ENCODE data around the gene HSD17B2.

DNA sequence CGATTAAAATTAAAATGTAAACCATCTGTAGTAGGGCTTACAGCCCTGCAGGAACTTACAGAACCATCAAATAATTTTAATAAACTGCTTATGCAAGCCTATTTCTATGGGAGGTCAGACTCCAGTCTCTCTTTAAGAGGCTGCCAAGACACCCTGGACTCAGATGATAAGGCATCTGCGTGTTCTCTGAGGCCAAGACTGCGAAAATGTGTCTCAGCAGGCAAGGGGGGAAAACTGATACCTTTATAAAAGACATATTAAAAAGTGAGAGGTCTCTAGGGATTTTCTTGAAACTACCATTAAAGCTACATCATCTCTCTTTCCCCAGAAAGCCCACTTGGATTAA is 102.7 kb downstream of the HSD17B2 start:
- TF ChIP-seq CTCF (IDR thresholded peaks at IDR 0.05): no peak
- TF ChIP-seq MXI1 (IDR thresholded peaks at IDR 0.05; ENCODE audit: low read depth, low read length): no peak
- no peak for TF ChIP-seq ELF1 (IDR thresholded peaks at IDR 0.05)
- TF ChIP-seq YY1 (IDR thresholded peaks at IDR 0.05; ENCODE audit: low read depth): no peak
- TF ChIP-seq IRF3 (IDR thresholded peaks at IDR 0.05; ENCODE audit: low read depth, low read length): no peak
- no peak for TF ChIP-seq TAF1 (IDR thresholded peaks at IDR 0.05; ENCODE audit: borderline replicate concordance, low read depth, low read length)
- TF ChIP-seq, protein P1, sequence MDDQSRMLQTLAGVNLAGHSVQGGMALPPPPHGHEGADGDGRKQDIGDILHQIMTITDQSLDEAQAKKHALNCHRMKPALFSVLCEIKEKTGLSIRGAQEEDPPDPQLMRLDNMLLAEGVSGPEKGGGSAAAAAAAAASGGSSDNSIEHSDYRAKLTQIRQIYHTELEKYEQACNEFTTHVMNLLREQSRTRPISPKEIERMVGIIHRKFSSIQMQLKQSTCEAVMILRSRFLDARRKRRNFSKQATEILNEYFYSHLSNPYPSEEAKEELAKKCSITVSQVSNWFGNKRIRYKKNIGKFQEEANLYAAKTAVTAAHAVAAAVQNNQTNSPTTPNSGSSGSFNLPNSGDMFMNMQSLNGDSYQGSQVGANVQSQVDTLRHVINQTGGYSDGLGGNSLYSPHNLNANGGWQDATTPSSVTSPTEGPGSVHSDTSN (IDR thresholded peaks at IDR 0.05): no peak
- TF ChIP-seq POLR2AphosphoS5 (IDR thresholded peaks at IDR 0.05; ENCODE audit: low read depth, low read length): no peak
- TF ChIP-seq, protein P2, sequence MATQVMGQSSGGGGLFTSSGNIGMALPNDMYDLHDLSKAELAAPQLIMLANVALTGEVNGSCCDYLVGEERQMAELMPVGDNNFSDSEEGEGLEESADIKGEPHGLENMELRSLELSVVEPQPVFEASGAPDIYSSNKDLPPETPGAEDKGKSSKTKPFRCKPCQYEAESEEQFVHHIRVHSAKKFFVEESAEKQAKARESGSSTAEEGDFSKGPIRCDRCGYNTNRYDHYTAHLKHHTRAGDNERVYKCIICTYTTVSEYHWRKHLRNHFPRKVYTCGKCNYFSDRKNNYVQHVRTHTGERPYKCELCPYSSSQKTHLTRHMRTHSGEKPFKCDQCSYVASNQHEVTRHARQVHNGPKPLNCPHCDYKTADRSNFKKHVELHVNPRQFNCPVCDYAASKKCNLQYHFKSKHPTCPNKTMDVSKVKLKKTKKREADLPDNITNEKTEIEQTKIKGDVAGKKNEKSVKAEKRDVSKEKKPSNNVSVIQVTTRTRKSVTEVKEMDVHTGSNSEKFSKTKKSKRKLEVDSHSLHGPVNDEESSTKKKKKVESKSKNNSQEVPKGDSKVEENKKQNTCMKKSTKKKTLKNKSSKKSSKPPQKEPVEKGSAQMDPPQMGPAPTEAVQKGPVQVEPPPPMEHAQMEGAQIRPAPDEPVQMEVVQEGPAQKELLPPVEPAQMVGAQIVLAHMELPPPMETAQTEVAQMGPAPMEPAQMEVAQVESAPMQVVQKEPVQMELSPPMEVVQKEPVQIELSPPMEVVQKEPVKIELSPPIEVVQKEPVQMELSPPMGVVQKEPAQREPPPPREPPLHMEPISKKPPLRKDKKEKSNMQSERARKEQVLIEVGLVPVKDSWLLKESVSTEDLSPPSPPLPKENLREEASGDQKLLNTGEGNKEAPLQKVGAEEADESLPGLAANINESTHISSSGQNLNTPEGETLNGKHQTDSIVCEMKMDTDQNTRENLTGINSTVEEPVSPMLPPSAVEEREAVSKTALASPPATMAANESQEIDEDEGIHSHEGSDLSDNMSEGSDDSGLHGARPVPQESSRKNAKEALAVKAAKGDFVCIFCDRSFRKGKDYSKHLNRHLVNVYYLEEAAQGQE (IDR thresholded peaks at IDR 0.05; ENCODE audit: low read depth, low read length): no peak
- no peak for TF ChIP-seq USF1 (IDR thresholded peaks at IDR 0.05; ENCODE audit: borderline replicate concordance, low read depth)
- no peak for TF ChIP-seq RFX5 (IDR thresholded peaks at IDR 0.05; ENCODE audit: low read length)
- no peak for TF ChIP-seq FOSL2 (IDR thresholded peaks at IDR 0.05; ENCODE audit: borderline replicate concordance, low read depth)

Measured in SK-N-SH (cell line).